Dermis blood vessel endothelial cell (primary cell): Measurements from ENCODE around the gene PATE1. TPM values are rescaled to one million over a fixed set of nuclear protein-coding genes. Genes with fewer than 3 reads are reported as not detected.
"Not testable (repeated sequence)": the region's sequence is repeated elsewhere in the genome, so short reads cannot be mapped to it uniquely, and the experiment has no call there.

ENCODE experiments used
- DNase-seq: peaks from one replicate; pipeline ENCODE4 v3.0.0; 2010
- total RNA-seq: library from RNA; depleted of rRNA; stranded (reverse); fragments of >200 nt; gene quantifications from 2 replicates; pipeline ENCODE4 v1.2.3, GENCODE V29; 2014

Gene PATE1, protein sequence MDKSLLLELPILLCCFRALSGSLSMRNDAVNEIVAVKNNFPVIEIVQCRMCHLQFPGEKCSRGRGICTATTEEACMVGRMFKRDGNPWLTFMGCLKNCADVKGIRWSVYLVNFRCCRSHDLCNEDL
- total RNA-seq = not detected in 2 replicates

DNA sequence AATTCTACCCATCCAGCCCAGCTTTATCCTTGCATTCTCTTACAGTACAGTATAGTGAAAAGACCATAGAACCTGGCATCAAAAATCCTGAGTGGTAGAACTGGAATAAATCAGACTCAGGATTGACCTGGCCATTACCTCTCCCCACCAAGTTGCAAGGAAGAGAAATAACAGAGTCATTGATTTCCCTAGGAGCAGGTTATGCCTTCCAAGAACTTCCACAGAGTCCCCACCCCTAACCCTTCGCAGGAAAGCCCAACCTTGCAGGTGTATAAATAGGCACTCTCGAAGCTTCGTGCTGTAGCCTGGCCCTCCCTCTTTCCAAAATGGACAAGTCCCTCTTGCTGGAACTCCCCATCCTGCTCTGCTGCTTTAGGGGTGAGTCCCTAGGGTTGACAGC is at the start of gene PATE1:
TSS of gene PATE1 (plus strand) at position 301 of the 400 bp plus-strand sequence. CDS start at position 327, 26 bp downstream.
- DNase-seq = no peak

GRCh38 chr11:125701018-125701610 is 45.0 kb upstream of the PATE1 start:
- DNase-seq = no peak

- no peak for DNase-seq
Observed at GRCh38 chr11:125701858-125702621, 44.0 kb upstream of the PATE1 start.

GRCh38 chr11:125704686-125705085 is 41.4 kb upstream of the PATE1 start:
- not testable (repeated sequence) for DNase-seq

- no peak for DNase-seq
Observed at GRCh38 chr11:125720781-125721180, 25.3 kb upstream of the PATE1 start.

DNA sequence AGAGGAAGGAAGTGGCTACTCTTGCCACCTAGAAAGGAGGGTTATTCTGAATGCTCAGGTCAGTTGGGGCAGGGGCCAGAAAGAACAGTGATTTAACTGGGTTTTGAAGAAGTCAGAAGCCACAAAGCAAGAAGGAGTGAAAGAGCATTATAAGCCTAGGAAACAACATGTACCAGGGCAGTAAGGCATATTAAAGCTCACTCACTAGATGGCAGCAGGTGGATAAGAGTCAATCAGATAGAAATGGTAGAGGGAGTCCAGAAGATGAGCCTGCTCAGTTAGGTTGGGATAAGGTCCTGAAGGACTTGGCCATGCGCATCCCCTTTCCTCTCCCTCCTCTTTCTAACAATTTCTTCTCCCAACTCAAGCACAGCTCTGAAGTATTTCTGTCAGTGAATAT is 22.0 kb upstream of the PATE1 start:
- peak; percentile 38 for DNase-seq

DNA sequence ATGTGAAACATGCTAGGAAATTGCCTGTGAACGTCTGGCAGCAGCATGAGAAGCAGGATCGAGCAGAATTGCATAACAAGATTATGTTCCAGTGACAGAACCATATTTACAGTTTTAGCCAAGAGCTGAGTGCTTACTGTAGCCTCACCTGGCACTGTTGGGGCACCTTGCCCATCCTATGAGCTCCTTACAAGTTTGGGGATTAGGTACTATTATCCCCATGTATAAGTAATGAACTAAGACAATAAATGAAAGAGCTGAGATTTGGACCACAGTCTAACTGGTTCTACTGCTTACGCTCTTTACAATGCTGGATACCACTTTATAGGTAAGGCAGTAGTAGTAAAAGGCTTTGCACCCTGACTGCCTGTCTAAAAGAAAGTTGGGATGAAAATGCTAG is 17.1 kb upstream of the PATE1 start:
- DNase-seq = no peak

GRCh38 chr11:125740617-125741016 is 5.5 kb upstream of the PATE1 start:
- no peak for DNase-seq

DNA sequence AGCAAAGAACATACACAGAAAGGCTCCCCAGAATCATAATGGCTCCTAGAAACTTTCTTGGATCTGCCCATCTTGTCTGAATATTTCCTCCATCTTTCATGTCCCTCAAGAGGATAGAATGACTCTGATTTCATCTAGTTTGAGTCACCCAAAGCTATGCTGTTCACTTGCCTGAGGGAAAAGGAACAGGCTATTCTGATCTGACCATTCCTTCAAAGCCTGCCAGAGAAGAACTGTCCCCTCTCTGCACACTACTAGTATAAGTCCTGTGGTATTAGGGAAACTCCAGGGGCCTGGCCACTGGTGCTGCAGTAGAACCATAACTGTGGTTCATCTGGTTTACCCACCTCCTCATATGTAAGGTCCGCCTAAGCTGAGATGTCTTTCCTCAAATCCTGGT is 2.4 kb upstream of the PATE1 start:
- no peak for DNase-seq

DNA sequence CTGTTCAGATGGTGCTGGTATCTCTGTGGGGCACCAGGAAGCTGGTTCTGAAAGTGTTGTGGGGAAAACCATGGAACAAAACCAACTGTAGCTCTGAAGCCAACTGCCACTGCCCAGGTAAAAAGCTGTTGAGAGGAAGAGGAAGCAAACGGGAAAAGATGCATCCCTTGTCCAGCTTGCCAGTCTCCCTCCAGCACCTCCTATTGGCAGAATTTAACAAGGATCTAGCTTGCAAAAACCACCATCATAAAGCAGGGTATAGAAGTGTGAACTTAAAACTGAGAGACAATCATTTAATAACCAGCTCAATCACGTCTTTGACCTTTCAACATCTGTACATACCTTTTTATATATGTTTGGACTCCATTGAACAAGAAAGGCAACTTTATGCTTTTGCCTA is 4.5 kb downstream of the PATE1 start:
- DNase-seq = no peak

- no peak for DNase-seq
Observed at GRCh38 chr11:125756050-125756449, 10.0 kb downstream of the PATE1 start.

GRCh38 chr11:125762445-125762844 is 16.4 kb downstream of the PATE1 start:
- DNase-seq = no peak

DNA sequence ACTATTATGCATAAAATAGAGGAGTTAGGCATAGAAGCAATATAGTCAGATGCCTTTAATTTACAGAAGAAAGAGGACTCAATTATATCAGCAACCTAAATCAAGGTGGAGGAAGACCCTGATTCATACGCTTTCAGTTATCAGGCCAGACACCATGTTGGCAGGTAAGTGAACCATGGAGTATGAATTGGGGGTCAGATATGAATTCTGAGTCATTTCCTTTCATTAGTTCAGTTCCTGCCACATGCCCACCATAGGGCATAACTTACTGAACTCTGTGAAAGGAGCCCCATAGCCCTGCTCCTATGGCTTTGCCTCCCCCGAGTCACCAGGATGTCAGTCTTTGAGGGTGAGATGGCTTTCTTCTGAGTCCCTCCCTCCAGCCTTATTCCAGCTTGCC is 17.4 kb downstream of the PATE1 start:
- no peak for DNase-seq

GRCh38 chr11:125766251-125766650 is 20.2 kb downstream of the PATE1 start:
- no peak for DNase-seq

GRCh38 chr11:125768336-125769046 is 22.4 kb downstream of the PATE1 start:
- no peak for DNase-seq

GRCh38 chr11:125770583-125770982 is 24.5 kb downstream of the PATE1 start:
- no peak for DNase-seq

DNA sequence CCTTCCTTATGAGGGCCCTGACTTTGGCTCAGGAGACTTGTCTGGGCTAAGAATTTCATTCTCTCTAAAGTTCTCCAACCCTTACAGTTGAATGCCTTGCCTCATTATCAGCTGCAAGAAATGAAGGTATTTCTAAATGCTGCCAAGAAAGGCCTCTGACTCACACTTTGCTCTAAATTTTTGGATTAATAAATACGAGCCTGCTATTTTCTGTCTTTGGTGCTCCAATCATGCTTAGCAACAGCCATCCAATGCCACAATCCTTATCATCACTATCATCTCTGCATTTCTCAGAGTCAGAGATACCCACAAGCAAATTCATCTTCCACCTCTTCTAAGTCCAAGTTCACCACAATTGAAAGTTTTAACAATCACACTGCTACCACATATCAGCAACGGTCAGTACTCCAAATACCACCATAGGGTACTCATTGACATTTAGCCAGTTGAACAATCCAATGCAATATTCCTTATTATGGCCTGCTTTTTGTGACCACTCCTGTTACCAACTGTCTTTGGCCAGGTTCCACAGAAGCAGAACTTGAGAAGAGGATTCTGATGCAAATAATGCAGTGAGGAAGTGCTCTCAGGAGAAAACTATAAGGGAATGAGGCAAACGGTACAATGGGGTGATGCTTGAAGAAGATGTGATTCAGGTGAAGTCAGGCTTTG is 26.9 kb downstream of the PATE1 start:
- no peak for DNase-seq

DNA sequence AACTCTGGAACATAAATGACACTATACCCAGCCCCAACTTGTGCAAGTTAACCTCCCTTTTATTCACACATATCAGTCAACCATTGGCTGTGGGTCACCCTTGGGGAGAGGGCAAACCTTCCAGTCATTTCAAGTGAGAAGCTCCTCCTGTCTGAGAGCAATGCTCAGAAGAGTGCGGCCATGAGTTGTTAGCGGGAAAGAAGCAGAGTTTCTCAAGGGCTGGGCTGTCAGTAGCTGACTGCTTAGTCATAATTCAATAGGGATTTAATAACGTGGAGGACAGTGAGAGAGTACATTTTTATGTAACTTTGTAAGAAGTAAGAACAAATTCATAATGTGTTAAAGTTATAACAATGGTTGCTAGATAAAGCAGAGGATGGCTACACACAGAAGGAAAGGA is 27.4 kb downstream of the PATE1 start:
- DNase-seq = no peak

- peak; percentile 65 for DNase-seq
Observed at GRCh38 chr11:125777309-125777708, 31.2 kb downstream of the PATE1 start.

- DNase-seq = no peak
Observed at GRCh38 chr11:125778728-125779127, 32.6 kb downstream of the PATE1 start, which contains the start of gene PATE2. Gene PATE2 (minus strand): TSS chr11:125778828. CDS start chr11:125778773, 55 bp downstream.

GRCh38 chr11:125784678-125785077 is 38.6 kb downstream of the PATE1 start:
- no peak for DNase-seq

DNA sequence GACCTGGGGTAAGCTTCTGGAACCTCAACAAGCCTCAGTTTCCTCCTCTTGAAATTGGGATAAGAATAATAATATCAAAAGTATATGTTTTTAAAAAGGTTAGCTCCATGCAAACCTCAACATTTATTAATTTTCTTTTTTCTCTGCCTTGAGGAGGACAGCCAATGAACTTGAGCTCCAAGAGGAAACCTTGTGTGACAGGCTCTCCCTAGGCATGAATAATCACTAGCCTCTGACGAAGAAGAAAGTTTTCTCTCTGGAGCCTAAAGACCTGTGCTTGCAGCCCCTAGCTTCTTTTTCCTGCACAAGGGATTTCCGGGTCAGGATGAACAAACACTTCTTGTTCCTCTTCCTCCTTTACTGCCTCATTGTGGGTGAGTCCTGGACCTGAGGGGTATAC is 41.7 kb downstream of the PATE1 start, which contains the start of gene PATE3:
TSS of gene PATE3 (plus strand) at position 301 of the 400 bp plus-strand sequence. CDS start at position 326, 25 bp downstream.
- no peak for DNase-seq

GRCh38 chr11:125790825-125791224 is 44.7 kb downstream of the PATE1 start:
- no peak for DNase-seq
